Renal cortical epithelial cell (primary cell): ENCODE measurements around the gene MFSD6L. TPM values are rescaled to one million over a fixed set of nuclear protein-coding genes. Genes with fewer than 3 reads are reported as not detected.

Experiments
- total RNA-seq: library from RNA; depleted of rRNA; stranded (reverse); fragments of >200 nt; gene quantifications from 2 replicates; pipeline ENCODE4 v1.2.3, GENCODE V29; 2014

MFSD6L gene
- total RNA-seq, 1 donor from 2014 or later = not detected

Other genes starting within 250 kb of the MFSD6L start
- 49.5 and 149 TPM in 2 replicates for gene MYH10, start 168.6 kb downstream of the MFSD6L start, total RNA-seq
- gene CCDC42, start 54.5 kb downstream of the MFSD6L start, total RNA-seq = not detected in 2 replicates
- not detected in 2 replicates for gene SPDYE4, start 40.8 kb downstream of the MFSD6L start, total RNA-seq
- not detected in 2 replicates for gene PIK3R6, start 68.3 kb upstream of the MFSD6L start, total RNA-seq
- gene PIK3R5, start 166.3 kb upstream of the MFSD6L start, total RNA-seq = not detected in 2 replicates
- 0.94 and 3.1 TPM in 2 replicates for gene NTN1, start 222.1 kb upstream of the MFSD6L start, total RNA-seq